KBM-7 (cell line): ENCODE data around the gene WIPF1.

ENCODE experiments used
- DNase-seq: peaks from one replicate; pipeline ENCODE4 v3.0.0-alpha.2; 2015
- in situ Hi-C: fragments of 300-500 bp; cut with MboI; formaldehyde crosslinking; loops from 2 replicates; pipeline ENCODE4 v1.14.3; 2020; ENCODE audit warnings: low sequenced_read_pairs, low pct_unique_long_range_greater_than_20kb, mixed read lengths

The WIPF1 gene

DNA sequence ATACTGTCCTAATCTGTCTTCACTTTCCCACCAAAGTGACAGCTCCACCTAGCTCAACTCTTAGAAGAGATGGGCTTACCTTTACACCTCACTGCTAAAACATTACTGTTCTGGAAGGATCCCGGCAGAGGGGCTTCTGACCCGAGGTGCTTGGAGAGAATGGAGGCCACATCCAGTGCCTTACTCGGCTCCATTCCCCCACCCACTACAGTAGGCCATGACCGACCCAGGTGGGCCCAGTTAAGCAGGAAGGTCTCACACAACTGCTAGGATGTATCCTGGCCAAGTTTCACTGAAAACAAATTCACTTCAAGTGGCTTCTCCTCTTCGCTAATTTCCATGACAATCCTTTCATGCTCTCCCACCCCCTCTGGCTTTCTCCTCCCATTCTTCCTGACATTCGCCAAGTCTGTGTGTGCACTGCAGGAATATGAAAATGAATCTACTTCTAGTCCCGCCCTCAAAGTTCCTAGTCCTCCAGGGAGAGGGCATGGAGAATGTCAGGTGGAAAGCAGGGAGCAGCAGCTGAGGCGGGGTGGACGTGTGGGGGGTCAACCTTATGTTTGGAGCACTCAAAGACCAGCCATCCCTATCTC lies 11.8 kb downstream of the WIPF1 start:
- in situ Hi-C loops, result loop anchor here (25.0 kb wide), 1 partner anchor 102 kb away; no protein-coding TSS in a partner anchor
- DNase-seq, result no peak

GRCh38 chr2:174585146-174585545 lies 12.5 kb downstream of the WIPF1 start:
- in situ Hi-C loops, result loop anchor here (25.0 kb wide), 1 partner anchor 102 kb away; no protein-coding TSS in a partner anchor
- no peak for DNase-seq

DNA sequence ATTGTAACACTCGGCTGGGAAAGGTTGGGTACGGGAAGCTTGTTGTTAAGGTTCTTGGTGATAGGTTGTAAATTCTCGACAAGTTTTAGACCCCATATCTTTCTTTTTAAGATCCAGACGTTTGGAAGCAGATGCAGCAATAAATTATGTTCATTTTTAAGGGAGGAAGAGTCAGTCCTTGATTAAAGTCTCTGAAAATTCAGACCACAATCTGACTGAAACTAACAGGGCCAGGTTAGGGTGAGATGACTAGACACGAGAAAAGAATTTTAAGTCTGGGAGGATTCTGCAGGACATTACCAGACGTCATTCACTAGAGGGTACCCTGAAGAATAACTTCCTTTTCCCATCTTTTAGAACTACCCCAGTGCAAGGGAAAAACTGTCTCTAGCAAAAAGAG lies 16.1 kb downstream of the WIPF1 start:
- in situ Hi-C loops, result loop anchor here (25.0 kb wide), 1 partner anchor 106 kb away; no protein-coding TSS in a partner anchor
- no peak for DNase-seq

- no peak for DNase-seq
- in situ Hi-C loops, result loop anchor here (25.0 kb wide), 1 partner anchor 106 kb away; no protein-coding TSS in a partner anchor
Observed at GRCh38 chr2:174580951-174581350, 16.7 kb downstream of the WIPF1 start.

GRCh38 chr2:174577967-174578589 lies 19.5 kb downstream of the WIPF1 start:
- peak; percentile 72 for DNase-seq
- in situ Hi-C loops, result loop anchor here (25.0 kb wide), 1 partner anchor 109 kb away; no protein-coding TSS in a partner anchor

GRCh38 chr2:174575124-174575776 lies 22.4 kb downstream of the WIPF1 start:
- in situ Hi-C loops, result loop anchor here (25.0 kb wide), 1 partner anchor 112 kb away; no protein-coding TSS in a partner anchor
- DNase-seq, result no peak

GRCh38 chr2:174574657-174575056 lies 22.9 kb downstream of the WIPF1 start:
- DNase-seq, result no peak
- in situ Hi-C loops, result loop anchor here (25.0 kb wide), 1 partner anchor 113 kb away; no protein-coding TSS in a partner anchor

DNA sequence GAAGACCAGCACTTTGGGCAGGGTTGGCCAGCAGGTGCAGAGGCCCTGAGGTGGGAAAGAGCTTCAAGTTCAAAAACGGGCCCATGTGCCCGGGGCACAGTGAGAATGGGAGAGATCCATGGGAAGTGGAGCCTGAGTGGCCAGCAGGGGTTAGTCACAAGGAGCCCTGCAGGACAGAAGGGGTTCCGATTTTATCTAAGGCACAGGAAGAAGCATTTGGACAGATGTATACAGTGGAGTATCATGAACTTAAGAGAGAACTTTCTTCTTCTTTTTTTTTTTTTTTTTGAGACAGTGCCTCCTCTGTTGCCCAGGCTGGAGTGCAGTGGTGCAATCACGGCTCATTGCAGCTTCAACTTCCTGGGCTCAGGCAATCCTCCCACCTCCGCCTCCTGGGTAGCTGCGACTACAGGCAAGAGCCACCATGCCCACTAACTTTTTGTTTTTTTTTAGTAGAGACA lies 24.0 kb downstream of the WIPF1 start:
- in situ Hi-C loops, result no loop called here
- DNase-seq, result peak; percentile 29

- in situ Hi-C loops, result no loop called here
- DNase-seq, result no peak
Observed at GRCh38 chr2:174572556-174572955, 25.0 kb downstream of the WIPF1 start.

DNA sequence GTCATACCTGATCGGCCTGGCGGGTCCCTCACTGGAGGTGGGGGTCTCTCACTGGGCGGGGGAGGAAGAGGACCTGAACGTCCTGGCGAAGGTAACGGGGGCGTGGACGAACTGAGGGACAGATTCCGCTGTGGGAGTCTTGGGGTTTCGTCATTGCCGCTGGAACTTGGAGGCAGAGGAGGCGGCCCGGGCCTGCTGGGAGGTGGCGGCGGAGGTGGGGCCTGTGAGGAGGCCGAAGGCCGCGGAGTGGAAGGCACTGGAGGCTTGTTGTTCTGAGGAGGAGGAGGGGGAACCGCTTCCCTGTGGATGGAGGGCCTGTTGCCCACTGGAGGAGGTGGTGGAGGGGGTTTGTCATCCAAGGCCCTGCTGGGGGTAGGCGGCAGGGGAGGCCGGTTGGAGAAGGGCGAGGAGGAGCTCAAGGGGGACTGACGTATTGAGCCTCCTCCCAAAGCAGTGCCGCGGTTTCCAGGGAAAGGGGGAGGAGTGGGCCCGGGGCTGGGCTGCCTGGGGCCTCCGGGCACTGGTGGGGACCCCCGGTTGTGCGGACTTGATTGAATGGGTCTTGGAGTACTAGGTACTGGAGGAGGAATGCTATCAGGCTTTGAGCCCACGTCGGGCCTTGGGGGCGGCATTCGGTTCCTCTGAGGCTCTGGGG lies 25.8 kb downstream of the WIPF1 start:
- in situ Hi-C loops, result no loop called here
- DNase-seq, result no peak

DNA sequence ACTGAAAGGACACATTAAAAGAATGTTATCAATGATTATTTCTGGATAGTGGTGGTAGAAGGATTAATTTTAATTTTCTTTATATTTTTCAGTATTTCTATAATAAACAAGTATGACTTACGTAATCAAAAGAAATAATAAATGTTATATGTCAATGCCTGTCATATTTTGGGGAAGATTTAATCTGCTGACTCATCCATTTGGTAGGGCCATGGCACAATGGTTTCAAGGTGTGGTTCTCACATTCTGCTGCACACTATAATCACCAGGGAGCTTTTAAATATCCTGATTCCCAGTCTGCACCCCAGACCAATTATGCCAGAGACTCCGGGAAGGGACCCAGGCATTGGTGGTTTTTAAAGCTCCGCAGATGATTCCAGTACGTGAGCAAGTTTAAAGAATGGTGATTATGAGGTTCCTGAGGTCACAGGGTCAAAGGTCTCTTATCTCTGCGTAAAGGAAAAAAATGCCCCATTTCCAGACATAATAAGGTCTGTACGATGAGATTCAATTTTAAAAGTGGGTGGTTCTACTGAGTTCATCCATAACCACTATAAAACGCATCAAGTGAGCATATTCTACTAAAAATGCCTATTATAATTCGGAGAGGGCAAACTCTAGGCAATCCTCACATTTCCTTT lies 27.2 kb downstream of the WIPF1 start:
- in situ Hi-C loops, result no loop called here
- DNase-seq, result no peak

GRCh38 chr2:174569678-174570077 lies 27.9 kb downstream of the WIPF1 start:
- DNase-seq, result no peak
- in situ Hi-C loops, result no loop called here

DNA sequence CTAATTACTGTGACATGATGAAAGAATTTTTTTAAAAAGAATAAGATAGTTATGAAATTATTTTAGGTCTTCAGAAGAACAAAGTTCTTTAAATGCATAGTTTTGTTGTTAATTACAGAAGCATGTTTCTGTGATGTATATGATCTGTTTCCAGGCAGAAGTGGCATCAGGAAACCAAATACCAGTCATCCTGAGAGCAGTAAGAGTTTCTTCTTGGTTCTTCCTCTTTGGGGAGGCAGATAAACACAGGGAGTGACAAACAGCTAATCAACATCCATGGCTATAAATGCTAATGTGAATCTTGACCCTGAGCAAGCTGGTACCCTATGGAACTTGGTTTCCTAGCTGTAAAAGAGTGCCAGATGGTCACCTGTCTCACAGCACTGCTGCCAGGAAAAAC lies 29.2 kb downstream of the WIPF1 start:
- DNase-seq, result no peak
- in situ Hi-C loops, result no loop called here

DNA sequence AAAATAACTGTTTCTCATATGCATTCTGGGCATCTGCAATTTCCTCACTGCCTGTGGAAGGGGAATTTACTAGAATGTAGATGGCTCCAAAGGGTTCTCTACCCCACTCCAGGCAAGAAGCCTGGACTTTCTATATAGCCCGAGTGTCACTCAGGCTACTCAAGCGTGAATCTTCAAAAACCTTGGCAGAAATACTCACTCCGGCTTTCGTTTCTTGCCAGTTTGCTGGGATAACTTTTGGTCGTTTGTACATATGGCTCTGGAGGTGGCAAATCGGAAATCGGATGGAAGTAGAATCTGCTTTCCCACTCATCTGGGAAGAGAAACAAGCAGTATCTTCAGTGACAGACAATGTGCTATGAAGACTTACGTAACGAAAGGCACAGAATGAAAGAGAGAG lies 30.7 kb downstream of the WIPF1 start:
- in situ Hi-C loops, result no loop called here
- no peak for DNase-seq

DNA sequence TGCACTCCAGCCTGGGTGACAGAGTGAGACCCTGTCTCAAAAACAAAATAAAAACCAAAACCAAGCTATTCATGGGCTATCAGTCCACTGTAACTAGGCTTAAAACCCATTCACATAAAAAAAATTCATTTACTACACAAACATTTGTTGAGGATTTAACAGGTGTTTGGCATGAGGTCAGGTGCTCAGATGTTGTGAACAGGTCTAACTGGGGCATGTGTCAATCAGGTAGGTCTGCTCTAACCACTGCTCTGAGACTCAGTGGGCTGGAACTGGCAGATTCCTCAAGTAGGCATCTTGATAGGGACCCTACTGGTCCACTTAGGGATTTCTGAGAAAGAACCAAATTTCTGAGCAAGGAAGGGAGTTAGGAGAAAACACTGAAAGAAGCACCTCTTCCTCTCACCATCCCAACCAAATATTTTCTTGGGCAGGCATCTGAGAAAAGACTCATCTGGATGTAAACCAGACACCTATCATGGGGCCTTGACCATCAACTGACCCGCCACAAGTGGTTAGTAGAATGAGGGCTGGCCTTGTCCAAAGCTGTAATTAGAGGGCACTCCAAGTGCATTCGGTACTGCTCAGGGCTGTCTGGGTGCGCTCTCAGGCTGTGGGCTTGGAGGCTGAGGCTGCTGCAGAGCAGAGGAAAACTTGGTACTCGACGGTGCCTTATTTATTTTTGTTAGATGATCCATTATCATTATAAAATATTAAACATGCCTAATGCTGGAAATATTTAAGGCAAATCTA lies 33.9 kb downstream of the WIPF1 start:
- in situ Hi-C loops, result no loop called here
- no peak for DNase-seq

DNA sequence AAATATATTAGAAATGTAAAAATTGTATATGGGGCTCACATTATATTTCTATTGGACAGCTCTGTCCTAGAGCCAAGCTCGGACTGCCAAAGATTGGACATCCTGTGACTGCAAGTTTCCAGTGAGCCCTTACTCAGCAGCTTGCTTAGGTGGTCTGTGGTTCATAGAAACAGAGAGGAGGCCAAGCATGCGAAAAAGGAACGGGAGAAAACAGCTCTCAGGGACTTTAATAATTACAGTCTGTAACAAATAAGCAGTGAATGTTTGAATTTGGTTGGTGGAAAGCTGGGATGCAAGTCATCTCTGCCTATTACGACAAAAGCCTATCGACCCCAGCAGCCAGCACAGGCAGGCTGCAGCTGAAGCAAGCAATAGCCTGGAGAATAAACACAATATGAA lies 35.6 kb downstream of the WIPF1 start:
- DNase-seq, result no peak
- in situ Hi-C loops, result no loop called here

DNA sequence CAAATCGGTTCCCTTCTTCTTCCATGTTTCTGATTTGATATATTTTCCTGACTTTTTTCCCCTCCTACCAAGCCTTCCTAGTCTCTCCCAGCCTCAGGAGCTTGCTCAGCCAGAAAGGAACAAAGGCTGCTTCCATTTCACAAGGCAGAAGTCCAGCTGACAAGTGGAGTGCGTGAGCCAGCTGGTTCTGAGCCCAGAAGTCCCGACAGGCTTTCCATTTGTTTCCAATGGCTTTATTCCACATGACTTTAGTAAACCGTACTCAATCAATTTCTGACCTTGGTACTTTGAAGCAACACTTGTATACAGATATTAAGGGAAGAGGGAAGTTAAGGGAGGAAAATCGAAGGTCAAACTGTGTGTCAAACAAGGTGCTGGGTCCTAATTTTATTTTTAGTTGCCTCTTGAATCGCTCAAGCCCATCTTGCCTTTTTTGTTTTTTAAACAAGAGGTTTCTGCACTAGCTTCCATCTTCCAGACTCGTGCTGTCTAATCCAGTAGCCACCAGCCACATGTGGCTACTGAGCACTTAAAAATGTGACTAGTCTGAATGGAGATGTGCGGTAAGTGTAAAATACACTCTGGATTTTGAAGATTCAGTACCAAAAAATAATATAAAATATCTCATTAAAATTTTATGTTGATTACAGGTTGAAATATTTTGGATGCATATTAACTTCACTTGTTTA lies 36.2 kb downstream of the WIPF1 start:
- in situ Hi-C loops, result no loop called here
- no peak for DNase-seq

GRCh38 chr2:174560737-174561136 lies 36.9 kb downstream of the WIPF1 start:
- in situ Hi-C loops, result no loop called here
- no peak for DNase-seq
